K562 (cell line): ENCODE data around the gene VGLL4. TPM values are rescaled to one million over a fixed set of nuclear protein-coding genes. Genes with fewer than 3 reads are reported as not detected.

ENCODE experiments used
- ATAC-seq: fragments of 200-7000 bp; cut with Tn5 transposase; 3 replicates; pipeline ENCODE4 v1.9.1; 2020; ENCODE audit warnings: moderate library complexity
- BruUV-seq: library from RNA; stranded (reverse); fragments of 400-500 nt; replicated peaks from 2 replicates; lab custom pipeline; 2021; lab: Mats Ljungman, UMichigan
- CTCF ChIA-PET: fragments of 300-600 bp; formaldehyde crosslinking; extraction: SDS; loops from one replicate; lab custom pipeline; 2021; ENCODE audit warnings: low intra/inter-chr PET ratio; lab: Yijun Ruan, JAX
- POLR2A ChIA-PET: fragments of 300-600, 350-650 bp; sonication (Branson Sonifier 250); formaldehyde crosslinking; extraction: SDS; loops from one replicate; lab custom pipeline; 2021; ENCODE audit warnings: antibody characterized with exemption, inconsistent platforms; lab: Yijun Ruan, JAX
- DNase-seq, 4 experiments: peaks; one replicate each; pipeline versions ENCODE4 v3.0.0 to v3.0.0-alpha.2; 2011 to 2018; ENCODE audit warnings: low spot score in 3 of 4, mixed read lengths in 3 of 4; ENCODE audit errors: extremely low read depth in 1 of 4
- FAIRE-seq: peaks from 2 replicates; lab custom pipeline; 2011; peaks lifted over from hg19 to GRCh38; lab: Jason Lieb, UNC
- H2AFZ ChIP-seq: 2 replicates; pipeline ENCODE4 v1.6.0; 2011; ENCODE audit warnings: low read depth, low read length, control low read depth, inconsistent platforms
- H3K27ac ChIP-seq: fragments of 200-600 bp; 3 replicates; pipeline ENCODE4 v1.8.0; 2011; ENCODE audit warnings: low read depth, mild to moderate bottlenecking, control low read depth, inconsistent platforms, low read length, moderate library complexity, mixed read lengths; ENCODE audit errors: extremely low read depth
- H3K27me3 ChIP-seq, 2 experiments: fragments of 300-600 bp in 1 of 2; 2 replicates in 1 of 2; 3 replicates in 1 of 2; pipeline versions ENCODE4 v1.6.0 to v1.8.0; 2011; ENCODE audit warnings: inconsistent platforms in 2 of 2, low read length in 2 of 2, mild to moderate bottlenecking in 1 of 2, mixed read lengths in 1 of 2, moderate library complexity in 1 of 2; ENCODE audit not compliant: control insufficient read depth in 2 of 2, insufficient read depth in 2 of 2
- H3K36me3 ChIP-seq: fragments of 300-600 bp; 3 replicates; pipeline ENCODE4 v1.8.0; 2011; ENCODE audit warnings: mild to moderate bottlenecking, low read length, inconsistent platforms; ENCODE audit not compliant: control insufficient read depth, insufficient read depth
- H3K4me1 ChIP-seq, 2 experiments: fragments of 200-600 bp in 1 of 2; replicated peaks in 1 of 2; 2 replicates in 1 of 2; 3 replicates in 1 of 2; pipeline versions ENCODE4 v1.5.1 to v1.8.0; 2011; ENCODE audit warnings: inconsistent platforms in 2 of 2, low read length in 2 of 2, mild to moderate bottlenecking in 1 of 2, mixed read lengths in 1 of 2, moderate library complexity in 1 of 2; ENCODE audit not compliant: control insufficient read depth in 2 of 2, insufficient read depth in 2 of 2
- H3K4me2 ChIP-seq: 2 replicates; pipeline ENCODE4 v1.6.1; 2011; ENCODE audit warnings: low read length, control low read depth, inconsistent platforms, mixed read lengths; ENCODE audit not compliant: insufficient read depth
- H3K4me3 ChIP-seq: fragments of 200-600 bp; sonication (generic), shearing (Covaris generic); 2 replicates; pipeline ENCODE4 v1.5.1; 2016; ENCODE audit warnings: control low read depth, inconsistent platforms
- H3K79me2 ChIP-seq: fragments of 200-600 bp; 3 replicates; pipeline ENCODE4 v1.8.0; 2011; ENCODE audit warnings: low read length, inconsistent platforms; ENCODE audit not compliant: control insufficient read depth, insufficient read depth
- H3K9ac ChIP-seq, 2 experiments: 2 replicates each; pipeline versions ENCODE4 v1.6.0 to v1.6.1; 2011; ENCODE audit warnings: low read depth in 2 of 2, low read length in 2 of 2, control low read depth in 1 of 2, inconsistent platforms in 1 of 2, mild to moderate bottlenecking in 1 of 2, mixed read lengths in 1 of 2; ENCODE audit not compliant: insufficient read depth in 1 of 2
- H3K9me1 ChIP-seq: one replicate; pipeline ENCODE4 v1.6.0; 2011; ENCODE audit warnings: inconsistent platforms, mild to moderate bottlenecking, low read length, moderate library complexity; ENCODE audit not compliant: control insufficient read depth, insufficient read depth
- H3K9me3 ChIP-seq: replicated peaks from 2 replicates; pipeline ENCODE4 v1.5.1; 2011; ENCODE audit warnings: low read depth, low read length, inconsistent platforms; ENCODE audit not compliant: control insufficient read depth, insufficient read depth
- H4K20me1 ChIP-seq: replicated peaks from 2 replicates; pipeline ENCODE4 v1.6.1; 2011; ENCODE audit warnings: low read length, inconsistent platforms, mixed read lengths; ENCODE audit not compliant: control insufficient read depth, insufficient read depth
- GTF2B ChIP-seq: IDR thresholded peaks from 2 replicates; pipeline ENCODE4 v1.6.1; 2011; ENCODE audit not compliant: insufficient read length; ENCODE audit errors: extremely low read depth
- RREB1 ChIP-seq: fragments of 250-450 bp; sonication (Bioruptor Pico); IDR thresholded peaks from 2 replicates; pipeline ENCODE4 v1.4.0; 2020
- SMC3 ChIP-seq: conservative IDR thresholded peaks from 2 replicates; pipeline ENCODE4 v1.6.1; 2011; ENCODE audit warnings: low read depth, low read length, improper control_type of control experiment; ENCODE audit not compliant: insufficient read depth
- TFAP4 ChIP-seq: sonication (generic); formaldehyde crosslinking; IDR thresholded peaks from 2 replicates; pipeline ENCODE4 v1.8.0; 2022; ENCODE audit warnings: missing genetic modification reagents, mild to moderate bottlenecking, moderate library complexity, borderline replicate concordance
- TFE3 ChIP-seq: fragments of 450-650 bp; formaldehyde crosslinking; IDR thresholded peaks from 2 replicates; pipeline ENCODE4 v1.4.0; 2020; ENCODE audit warnings: mild to moderate bottlenecking, mixed read lengths
- WHSC1 ChIP-seq: IDR thresholded peaks from one replicate; pipeline ENCODE4 v1.6.1; 2012; ENCODE audit warnings: low read length, control low read depth, inconsistent platforms
- ZNF263 ChIP-seq: sonication (generic); formaldehyde crosslinking; IDR thresholded peaks from 2 replicates; pipeline ENCODE4 v1.8.0; 2022; ENCODE audit warnings: mild to moderate bottlenecking, missing genetic modification reagents, borderline replicate concordance
- ZNF347 ChIP-seq: fragments of 450-650 bp; formaldehyde crosslinking; IDR thresholded peaks from 2 replicates; pipeline ENCODE4 v1.4.0; 2020; ENCODE audit warnings: low read depth, mild to moderate bottlenecking, moderate library complexity
- WGBS: fragments of 100-300 bp; shearing (Covaris generic); methylation state at CpG from one replicate; pipeline ENCODE4 v1.1.6; 2016; ENCODE audit warnings: low coverage, mixed read lengths; ENCODE audit not compliant: insufficient coverage; ENCODE audit errors: missing lambda C conversion rate; 5-methylcytosine and 5-hydroxymethylcytosine counted together
- in situ Hi-C: fragments of 300-500 bp; cut with MboI; formaldehyde crosslinking; loops from 4 replicates; pipeline ENCODE4 v1.15.0; 2018; ENCODE audit warnings: inconsistent platforms, mixed read lengths
- intact Hi-C: fragments of 100-400 bp; cut with micrococcal nuclease; formaldehyde crosslinking; loops from 2 replicates; pipeline ENCODE4 v1.14.2; 2022
- polyA plus RNA-seq, 8 experiments: library from polyadenylated mRNA; depleted of rRNA in 4 of 8; stranded (reverse) in 5 of 8; unstranded in 3 of 8; fragments of >200 nt; fragmentation: Nextera tagmentation in 2 of 8; fragmentation: Illumina TruSeq in 1 of 8; extraction: Ambion mirVana in 2 of 8; extraction: Trizol in 1 of 8; gene quantifications; 2 replicates each; pipeline versions ENCODE4 v1.2.1 to v1.2.3, GENCODE V29; 2011 to 2014; ENCODE audit warnings: inconsistent platforms in 1 of 8, missing spikeins in 1 of 8
- total RNA-seq, 7 experiments: library from RNA; depleted of rRNA in 6 of 7; stranded (reverse); fragments of >200 nt in 6 of 7; fragmentation: Illumina TruSeq in 2 of 7; extraction: Trizol in 2 of 7; gene quantifications; 2 replicates each; pipeline versions ENCODE4 v1.2.1 to v1.2.3, GENCODE V29; 2011 to 2021; ENCODE audit warnings: low replicate concordance in 1 of 7

Gene VGLL4
- total and polyA plus RNA-seq, 9 of the 15 experiments (the other 6 are each of a cell fraction or from before 2014, with no cell fraction given) = 0.27 to 10.9 (median 8.6) TPM

GRCh38 chr3:11658180-11658579 is 14.5 kb upstream of the VGLL4 start (continued):
- TF ChIP-seq RREB1 (CRISPR knock-in tag) (no peak), ZNF347 (CRISPR knock-in tag) (no peak)

GRCh38 chr3:11655196-11655928 is 11.6 kb upstream of the VGLL4 start:
- intact Hi-C loops = loop anchor here (1.0 to 5.0 kb wide), 2 partner anchors 147 to 521 kb away; no protein-coding TSS in a partner anchor
- Histone ChIP-seq H3K27ac (no peak overlapping the region), H3K9me1 (no peaks in the 10 kb centered on the region), H3K4me3 (no peak overlapping the region), H3K9ac (no peak overlapping the region), H4K20me1 (no peaks in the 10 kb centered on the region), H3K36me3 (no peaks in the 10 kb centered on the region), H3K27me3 (peaks cover 36 to 38% of the 10 kb centered on the region in 2 experiments), H3K9me3 (no peaks in the 10 kb centered on the region), H3K79me2 (no peaks in the 10 kb centered on the region), H3K4me1 (no peaks in the 10 kb centered on the region), H2AFZ (no peak overlapping the region), H3K4me2 (no peak overlapping the region)
- ATAC-seq (peak; percentile 23; the same call in 2 of the 3 replicates), DNase-seq (no peak), FAIRE-seq (no peak)
- in situ Hi-C loops = loop anchor here (5.0 to 25.0 kb wide), 4 partner anchors 273 to 893 kb away; no protein-coding TSS in a partner anchor
- no TSS peak for BruUV-seq
- under 1% methylated on average over 13 of the region's 13 CpGs for WGBS
- ChIA-PET POLR2A (interaction anchor here (0.6 kb wide), 1 partner anchor 193 kb away, joined by 3 read pairs; no protein-coding TSS in a partner anchor), CTCF (interaction anchor here (0.6 to 1.0 kb wide), 2 partner anchors 277 to 550 kb away, joined by 3 to 4 read pairs; no protein-coding TSS in a partner anchor)
- no peak for TF ChIP-seq TFE3
- peak; percentile 7; the same call in 1 of the 2 replicates for TF ChIP-seq SMC3
- TF ChIP-seq WHSC1 = no peak
- no peak for TF ChIP-seq TFAP4 (CRISPR knock-in tag)
- TF ChIP-seq ZNF263 (CRISPR knock-in tag) = no peak
- TF ChIP-seq GTF2B = no peak
